Measurements from ENCODE around the gene NDUFAF8.

DNA sequence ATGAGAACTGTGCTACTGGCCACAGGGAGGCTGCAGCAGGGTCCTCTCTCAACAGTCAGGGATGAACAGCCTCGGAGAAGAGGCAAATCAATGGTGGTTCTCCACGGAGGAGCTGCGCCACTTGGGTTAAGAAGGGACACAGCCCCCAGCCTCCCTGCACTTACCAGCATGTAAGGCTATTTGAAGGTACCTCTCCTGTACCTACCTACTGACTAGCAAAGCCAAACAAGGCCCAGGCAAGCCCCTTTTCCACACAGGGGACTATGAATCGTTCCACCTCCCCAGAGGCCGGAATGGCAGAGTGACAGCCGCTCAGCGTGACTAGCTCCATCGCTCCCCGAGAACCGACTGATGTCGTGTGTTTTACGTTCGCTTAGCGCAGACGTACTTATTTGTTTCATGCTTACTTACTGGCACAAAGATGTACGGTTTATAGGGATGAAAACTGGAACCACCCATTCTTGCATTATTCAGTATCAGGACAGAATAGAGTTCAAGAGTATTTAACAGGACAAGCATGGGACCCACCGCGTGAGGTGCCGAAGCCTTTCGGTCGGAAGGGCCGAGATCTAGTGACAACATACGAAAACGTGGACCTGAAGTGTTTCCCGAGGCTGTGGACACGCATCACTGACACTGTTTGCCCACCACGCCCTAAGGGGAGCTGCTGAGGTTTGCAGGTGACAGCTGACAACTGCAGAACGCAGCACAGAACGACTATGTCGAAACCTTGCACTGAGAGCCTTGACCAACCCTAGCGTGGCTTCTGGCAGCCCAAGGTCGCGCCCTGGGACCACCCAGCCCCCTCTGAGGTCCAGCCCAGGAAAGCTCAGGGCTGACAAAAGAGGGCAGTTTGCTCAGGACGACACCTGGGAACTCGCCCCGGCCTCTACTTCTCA lies 1.3 kb upstream of the NDUFAF8 start:
- TF ChIP-seq, protein P1, sequence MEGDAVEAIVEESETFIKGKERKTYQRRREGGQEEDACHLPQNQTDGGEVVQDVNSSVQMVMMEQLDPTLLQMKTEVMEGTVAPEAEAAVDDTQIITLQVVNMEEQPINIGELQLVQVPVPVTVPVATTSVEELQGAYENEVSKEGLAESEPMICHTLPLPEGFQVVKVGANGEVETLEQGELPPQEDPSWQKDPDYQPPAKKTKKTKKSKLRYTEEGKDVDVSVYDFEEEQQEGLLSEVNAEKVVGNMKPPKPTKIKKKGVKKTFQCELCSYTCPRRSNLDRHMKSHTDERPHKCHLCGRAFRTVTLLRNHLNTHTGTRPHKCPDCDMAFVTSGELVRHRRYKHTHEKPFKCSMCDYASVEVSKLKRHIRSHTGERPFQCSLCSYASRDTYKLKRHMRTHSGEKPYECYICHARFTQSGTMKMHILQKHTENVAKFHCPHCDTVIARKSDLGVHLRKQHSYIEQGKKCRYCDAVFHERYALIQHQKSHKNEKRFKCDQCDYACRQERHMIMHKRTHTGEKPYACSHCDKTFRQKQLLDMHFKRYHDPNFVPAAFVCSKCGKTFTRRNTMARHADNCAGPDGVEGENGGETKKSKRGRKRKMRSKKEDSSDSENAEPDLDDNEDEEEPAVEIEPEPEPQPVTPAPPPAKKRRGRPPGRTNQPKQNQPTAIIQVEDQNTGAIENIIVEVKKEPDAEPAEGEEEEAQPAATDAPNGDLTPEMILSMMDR (IDR thresholded peaks at IDR 0.05), result no peak
- no peak for TF ChIP-seq POLR2A (IDR thresholded peaks at IDR 0.05)
